C4-2B (cell line): ENCODE results near the gene CCDC83.

Experiments
- H3K27ac ChIP-seq: fragments of 450-650 bp; 2 replicates; pipeline ENCODE4 v1.5.1; 2017
- ZFX ChIP-seq: fragments of 450-650 bp; IDR thresholded peaks from 2 replicates; pipeline ENCODE4 v1.6.1; 2017
- TF ChIP-seq, protein P1 (sequence below): fragments of 450-650 bp; conservative IDR thresholded peaks from 2 replicates; pipeline ENCODE4 v1.5.1; 2017; ENCODE audit warnings: mild to moderate bottlenecking

CCDC83 gene

DNA sequence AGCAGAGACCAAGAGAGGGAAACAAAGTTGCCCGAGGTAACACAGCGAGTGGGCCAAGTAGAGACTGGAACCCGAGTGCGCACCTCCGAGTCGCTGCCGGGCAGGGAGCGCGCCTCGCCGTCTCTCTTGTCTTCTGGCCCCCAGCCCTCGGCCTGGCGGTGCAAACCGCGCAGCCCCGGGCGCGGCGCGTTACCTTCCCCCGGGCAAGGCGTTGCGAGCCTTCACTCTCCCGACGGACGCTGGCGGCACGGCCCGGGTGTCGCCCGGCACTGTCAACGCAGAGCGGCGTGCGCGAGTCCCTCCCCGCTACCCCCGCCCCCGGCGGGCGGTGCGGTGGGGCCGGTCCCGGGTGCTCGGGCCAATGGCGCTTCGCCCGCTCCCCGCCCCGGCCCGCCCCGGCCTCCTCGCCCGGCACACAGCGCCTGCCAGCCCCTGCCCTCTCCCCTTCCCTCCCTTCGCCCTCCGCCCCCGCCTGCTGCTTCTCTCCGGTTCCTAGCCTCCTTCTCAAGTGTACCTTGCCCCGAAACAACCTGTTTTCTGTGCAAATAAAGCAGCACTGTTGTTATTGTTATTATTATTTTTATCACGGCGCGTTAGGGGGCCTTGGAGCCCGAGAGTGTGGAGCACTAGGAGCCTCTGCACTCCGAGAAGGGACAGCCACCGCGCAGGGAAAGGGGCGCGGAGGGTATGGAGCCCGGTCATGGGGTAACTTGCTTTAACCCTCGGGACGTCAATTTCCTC, 44.1 kb upstream of the CCDC83 start, which contains the start of gene SYTL2:
Gene SYTL2 (minus strand): TSS at position 271 of the 741 bp plus-strand sequence. CDS start 53,416 bp downstream, outside the sequence.
- TF ChIP-seq, protein P1, sequence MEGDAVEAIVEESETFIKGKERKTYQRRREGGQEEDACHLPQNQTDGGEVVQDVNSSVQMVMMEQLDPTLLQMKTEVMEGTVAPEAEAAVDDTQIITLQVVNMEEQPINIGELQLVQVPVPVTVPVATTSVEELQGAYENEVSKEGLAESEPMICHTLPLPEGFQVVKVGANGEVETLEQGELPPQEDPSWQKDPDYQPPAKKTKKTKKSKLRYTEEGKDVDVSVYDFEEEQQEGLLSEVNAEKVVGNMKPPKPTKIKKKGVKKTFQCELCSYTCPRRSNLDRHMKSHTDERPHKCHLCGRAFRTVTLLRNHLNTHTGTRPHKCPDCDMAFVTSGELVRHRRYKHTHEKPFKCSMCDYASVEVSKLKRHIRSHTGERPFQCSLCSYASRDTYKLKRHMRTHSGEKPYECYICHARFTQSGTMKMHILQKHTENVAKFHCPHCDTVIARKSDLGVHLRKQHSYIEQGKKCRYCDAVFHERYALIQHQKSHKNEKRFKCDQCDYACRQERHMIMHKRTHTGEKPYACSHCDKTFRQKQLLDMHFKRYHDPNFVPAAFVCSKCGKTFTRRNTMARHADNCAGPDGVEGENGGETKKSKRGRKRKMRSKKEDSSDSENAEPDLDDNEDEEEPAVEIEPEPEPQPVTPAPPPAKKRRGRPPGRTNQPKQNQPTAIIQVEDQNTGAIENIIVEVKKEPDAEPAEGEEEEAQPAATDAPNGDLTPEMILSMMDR: peak; percentile 34
- no peak for TF ChIP-seq ZFX
- H3K27ac ChIP-seq: peak within 1 kb of the TSS; percentile 52

DNA sequence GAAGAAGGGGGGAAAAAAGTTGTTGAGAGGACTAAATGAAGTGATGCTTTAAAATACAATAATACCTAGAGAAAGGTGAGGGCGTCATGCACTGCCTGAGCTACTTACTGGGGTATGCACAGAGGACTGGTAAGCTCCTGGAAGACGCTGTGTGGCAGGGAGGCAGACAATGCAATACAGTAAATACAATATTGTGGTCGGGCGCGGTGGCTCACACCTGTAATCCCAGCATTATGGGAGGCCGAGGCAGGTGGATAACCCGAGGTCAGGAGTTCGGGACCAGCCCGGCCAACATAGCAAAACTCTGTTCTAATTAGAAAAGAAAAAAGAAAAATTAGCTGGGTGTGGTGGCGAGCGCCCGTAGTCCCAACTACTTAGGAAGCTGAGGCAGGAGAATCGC, 43.6 kb upstream of the CCDC83 start:
- no peak for TF ChIP-seq ZFX
- peak overlapping the region; percentile 52 for H3K27ac ChIP-seq

DNA sequence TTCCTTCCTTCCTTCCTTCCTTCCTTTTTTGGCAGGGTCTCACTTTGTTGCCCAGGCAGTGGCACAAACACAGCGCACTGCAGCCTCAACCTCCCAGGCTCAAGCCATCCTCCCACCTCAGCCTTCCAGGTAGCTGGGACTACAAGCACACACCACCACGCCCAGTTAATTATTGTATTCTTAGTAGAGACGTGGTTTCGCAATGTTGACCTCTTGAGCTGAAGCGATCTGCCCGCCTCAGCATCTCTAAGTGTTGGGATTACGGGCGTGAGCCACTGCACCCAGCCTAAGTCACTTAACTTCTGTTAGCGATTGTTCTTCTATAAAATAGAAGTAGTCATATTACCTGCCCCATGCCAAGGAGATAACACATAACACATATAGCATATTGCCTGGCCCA, 41.5 kb upstream of the CCDC83 start:
- no peak for TF ChIP-seq ZFX
- TF ChIP-seq, protein P1: no peak
- H3K27ac ChIP-seq: no peak overlapping the region; the same call in 1 of the 2 replicates

DNA sequence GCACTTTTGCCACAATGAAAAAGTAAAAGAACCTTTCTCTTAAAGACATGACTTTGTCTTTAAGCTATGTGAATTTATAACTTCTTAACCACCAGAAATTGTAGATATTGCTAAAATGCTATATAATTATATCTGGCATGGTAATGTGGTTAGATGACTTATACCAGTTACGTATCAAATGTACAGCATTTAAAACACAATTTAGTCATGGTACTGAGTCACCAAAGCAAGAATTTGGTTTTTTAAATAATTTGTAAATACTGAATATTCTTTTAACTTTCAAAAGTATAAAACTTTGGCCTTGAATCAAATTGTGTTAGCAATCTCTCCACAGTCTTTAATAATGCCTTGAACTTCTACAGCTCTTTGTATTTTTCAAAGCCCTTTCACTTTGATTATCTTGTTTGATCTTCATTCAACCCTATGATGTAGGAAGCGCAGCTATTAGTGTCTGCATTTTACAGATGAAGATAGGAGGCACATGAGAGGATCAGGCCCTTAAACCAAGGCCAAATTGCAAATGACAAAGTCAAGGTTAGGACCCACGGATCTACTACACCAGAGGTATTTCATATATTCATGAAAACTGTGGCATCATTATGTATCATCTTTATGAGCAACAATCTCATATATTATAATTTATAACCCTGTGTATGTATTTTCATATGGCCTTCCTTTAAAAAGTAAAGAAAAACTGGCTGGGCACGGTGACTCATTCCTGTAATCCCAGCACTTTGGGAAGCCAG, 39.8 kb upstream of the CCDC83 start:
- no peak for TF ChIP-seq ZFX
- TF ChIP-seq, protein P1: no peak
- H3K27ac ChIP-seq: no peak overlapping the region

DNA sequence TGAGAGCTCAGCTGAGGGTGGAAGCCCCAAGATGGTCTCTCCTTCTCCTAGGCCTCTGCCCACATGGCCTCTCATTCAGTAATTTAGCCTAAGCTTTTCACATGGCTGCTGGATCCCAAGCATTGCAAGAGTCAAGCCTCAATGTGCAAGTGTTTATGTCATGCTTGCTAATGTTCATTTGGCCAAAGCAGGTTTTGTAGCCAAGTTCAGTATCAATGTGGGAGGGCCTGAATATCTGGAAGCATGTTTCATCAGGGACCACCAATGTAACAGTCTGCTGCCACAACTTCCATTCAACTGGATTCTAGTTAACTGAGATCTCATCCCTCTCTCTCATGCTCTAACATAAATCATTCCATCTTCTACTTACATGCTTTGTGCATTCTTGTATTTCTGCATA, 35.7 kb upstream of the CCDC83 start:
- no peak for TF ChIP-seq ZFX
- TF ChIP-seq, protein P1: no peak
- no peak overlapping the region for H3K27ac ChIP-seq

DNA sequence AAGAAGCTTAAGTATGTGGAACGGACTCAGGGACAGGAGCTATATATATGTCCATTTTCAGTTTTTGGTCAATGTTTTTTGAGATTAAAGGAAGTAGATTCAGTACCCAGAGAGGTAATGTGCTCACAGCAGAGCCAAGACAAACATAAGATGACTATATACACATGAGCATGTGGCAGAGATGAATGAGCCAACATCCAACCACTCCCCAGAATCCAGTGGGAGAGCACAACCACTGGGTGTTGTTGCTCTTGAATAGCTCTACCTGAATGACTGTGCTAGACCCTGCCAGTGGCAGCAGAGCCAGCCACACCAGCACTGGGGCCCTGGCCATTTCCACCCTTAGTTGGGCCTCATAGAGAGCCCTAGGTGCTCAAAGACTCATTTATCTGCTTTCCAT, 33.5 kb upstream of the CCDC83 start:
- H3K27ac ChIP-seq: peak overlapping the region; percentile 66
- TF ChIP-seq ZFX: no peak
- TF ChIP-seq, protein P1: no peak

DNA sequence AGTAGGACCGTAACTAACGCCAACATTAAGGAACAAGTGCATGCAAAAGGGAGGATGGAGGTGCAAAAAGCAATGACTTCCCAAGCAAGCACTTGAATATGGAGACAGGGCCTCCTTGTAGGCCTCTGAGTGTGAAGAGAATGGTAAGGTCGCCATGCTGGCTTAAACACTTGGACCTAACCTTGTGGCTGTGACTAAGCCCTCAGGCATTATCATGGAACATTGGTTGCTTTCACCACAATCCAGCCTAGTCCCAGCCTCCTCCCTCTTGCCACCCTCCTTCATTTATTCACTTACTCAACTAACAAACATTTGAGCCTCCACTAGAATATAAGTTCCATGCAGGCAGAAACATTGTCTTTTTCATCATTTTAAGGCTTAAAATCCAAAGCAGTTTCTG, 32.4 kb upstream of the CCDC83 start:
- peak overlapping the region; percentile 66 for H3K27ac ChIP-seq
- no peak for TF ChIP-seq ZFX
- TF ChIP-seq, protein P1: no peak

DNA sequence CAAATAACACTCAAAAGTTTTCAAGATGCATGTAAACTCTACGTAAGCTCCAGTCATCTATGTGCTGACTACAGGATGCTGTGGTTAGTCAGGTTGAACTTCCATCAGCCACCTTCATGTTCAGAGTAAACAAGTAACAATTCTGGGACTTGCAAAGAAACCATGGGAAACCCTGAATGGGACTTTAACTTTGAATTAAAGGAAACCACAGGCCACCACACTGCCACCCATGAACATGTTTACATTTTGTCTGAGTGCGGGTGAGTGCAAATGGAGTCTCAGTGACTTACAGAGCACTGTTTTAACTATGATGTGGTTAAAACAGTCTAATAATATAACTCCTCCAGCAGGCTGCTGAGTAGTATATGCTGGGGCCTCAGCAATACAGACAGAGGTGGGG, 31.4 kb upstream of the CCDC83 start:
- H3K27ac ChIP-seq: no peak overlapping the region; the same call in 1 of the 2 replicates
- TF ChIP-seq, protein P1: no peak
